IMR-90 (cell line): Measurements from ENCODE around the gene RASGRF2. TPM values are rescaled to one million over a fixed set of nuclear protein-coding genes. Genes with fewer than 3 reads are reported as not detected.

ENCODE experiments used
- ATAC-seq: fragments of 200-7000 bp; cut with Tn5 transposase; 2 replicates; pipeline ENCODE4 v1.9.1; 2020; ENCODE audit warnings: low read depth, mild to moderate bottlenecking, moderate library complexity
- BruUV-seq: library from RNA; stranded (reverse); fragments of 400-500 nt; replicated peaks from 2 replicates; lab custom pipeline; 2021; lab: Mats Ljungman, UMichigan
- CTCF ChIA-PET: fragments of 300-600 bp; formaldehyde crosslinking; extraction: SDS; loops from one replicate; lab custom pipeline; 2021; ENCODE audit warnings: antibody characterized with exemption; lab: Yijun Ruan, JAX
- POLR2A ChIA-PET: fragments of 300-600 bp; sonication (Branson Sonifier 250); formaldehyde crosslinking; loops from one replicate; lab custom pipeline; 2022; ENCODE audit warnings: antibody characterized with exemption; ENCODE audit not compliant: unreplicated experiment; lab: Charles Lee
- DNase-seq: peaks from one replicate; pipeline ENCODE4 v3.0.0; 2013
- H2AFZ ChIP-seq: replicated peaks from 2 replicates; pipeline ENCODE3; 2013; ENCODE audit warnings: low read length, mild to moderate bottlenecking; ENCODE audit not compliant: poor library complexity
- H2AK5ac ChIP-seq: 2 replicates; pipeline ENCODE4 v1.6.1; 2013; ENCODE audit warnings: low read depth, low read length, inconsistent platforms
- H2AK9ac ChIP-seq: replicated peaks from 2 replicates; pipeline ENCODE3; 2013; ENCODE audit warnings: mild to moderate bottlenecking, low read depth, low read length, moderate library complexity; ENCODE audit not compliant: poor library complexity
- H2BK120ac ChIP-seq: 2 replicates; pipeline ENCODE4 v1.6.1; 2013; ENCODE audit warnings: low read depth, low read length, inconsistent platforms
- H2BK15ac ChIP-seq: 3 replicates; pipeline ENCODE4 v1.6.1; 2013; ENCODE audit warnings: low read depth, low read length, inconsistent platforms
- H2BK20ac ChIP-seq: 2 replicates; pipeline ENCODE4 v1.6.1; 2013; ENCODE audit warnings: low read depth, mild to moderate bottlenecking, inconsistent platforms, low read length, moderate library complexity
- H2BK5ac ChIP-seq: 2 replicates; pipeline ENCODE4 v1.6.1; 2013; ENCODE audit warnings: mild to moderate bottlenecking, low read depth, low read length, inconsistent platforms; ENCODE audit not compliant: poor library complexity, severe bottlenecking
- H3K14ac ChIP-seq: replicated peaks from 2 replicates; pipeline ENCODE4 v1.6.1; 2013; ENCODE audit warnings: low read depth, low read length, inconsistent platforms
- H3K18ac ChIP-seq: 2 replicates; pipeline ENCODE4 v1.6.1; 2013; ENCODE audit warnings: low read depth, low read length, control low read depth
- H3K23ac ChIP-seq: 2 replicates; pipeline ENCODE4 v1.6.1; 2013; ENCODE audit warnings: low read depth, low read length, inconsistent platforms
- H3K27ac ChIP-seq: 2 replicates; pipeline ENCODE4 v1.5.1; 2013; ENCODE audit warnings: mild to moderate bottlenecking, control low read depth, low read length; ENCODE audit not compliant: insufficient read depth
- H3K27me3 ChIP-seq: 2 replicates; pipeline ENCODE4 v1.6.1; 2013; ENCODE audit warnings: low read length; ENCODE audit not compliant: control insufficient read depth, insufficient read depth
- H3K36me3 ChIP-seq: 2 replicates; pipeline ENCODE4 v1.6.1; 2013; ENCODE audit warnings: low read length, mixed read lengths; ENCODE audit not compliant: control insufficient read depth, insufficient read depth
- H3K4ac ChIP-seq: 2 replicates; pipeline ENCODE4 v1.6.1; 2013; ENCODE audit warnings: low read depth, low read length, inconsistent platforms
- H3K4me1 ChIP-seq: 2 replicates; pipeline ENCODE4 v1.6.1; 2013; ENCODE audit warnings: low read length, mixed read lengths; ENCODE audit not compliant: control insufficient read depth, insufficient read depth
- H3K4me2 ChIP-seq: 2 replicates; pipeline ENCODE4 v1.6.1; 2013; ENCODE audit warnings: low read depth, mild to moderate bottlenecking, control low read depth, low read length, moderate library complexity
- H3K4me3 ChIP-seq: 2 replicates; pipeline ENCODE4 v1.5.1; 2013; ENCODE audit warnings: low read depth, mild to moderate bottlenecking, control low read depth, low read length, moderate library complexity; ENCODE audit not compliant: insufficient read depth
- H3K56ac ChIP-seq: 2 replicates; pipeline ENCODE4 v1.6.1; 2013; ENCODE audit warnings: low read length, inconsistent platforms; ENCODE audit not compliant: insufficient read depth; ENCODE audit errors: extremely low read depth
- H3K79me1 ChIP-seq, 2 experiments: 2 replicates each; pipeline ENCODE4 v1.6.1; 2013; ENCODE audit warnings: low read length in 2 of 2, inconsistent platforms in 1 of 2, low read depth in 1 of 2
- H3K9ac ChIP-seq: 2 replicates; pipeline ENCODE4 v1.6.1; 2013; ENCODE audit warnings: low read depth, low read length, control low read depth
- H3K9me1 ChIP-seq: 2 replicates; pipeline ENCODE4 v1.6.1; 2013; ENCODE audit warnings: low read length, inconsistent platforms; ENCODE audit not compliant: insufficient read depth
- H3K9me3 ChIP-seq: 2 replicates; pipeline ENCODE4 v1.6.1; 2013; ENCODE audit warnings: low read length; ENCODE audit not compliant: control insufficient read depth, insufficient read depth
- H4K20me1 ChIP-seq: 2 replicates; pipeline ENCODE4 v1.6.1; 2013; ENCODE audit warnings: low read length, inconsistent platforms; ENCODE audit not compliant: insufficient read depth
- H4K5ac ChIP-seq: 2 replicates; pipeline ENCODE4 v1.6.1; 2013; ENCODE audit warnings: mild to moderate bottlenecking, low read depth, low read length, control low read depth
- H4K8ac ChIP-seq, 2 experiments: 2 replicates each; pipeline ENCODE4 v1.6.1; 2013; ENCODE audit warnings: low read depth in 2 of 2, low read length in 2 of 2, control low read depth in 1 of 2, inconsistent platforms in 1 of 2
- H4K91ac ChIP-seq: 2 replicates; pipeline ENCODE4 v1.6.1; 2013; ENCODE audit warnings: low read depth, low read length, inconsistent platforms; ENCODE audit not compliant: insufficient read depth
- BHLHE40 ChIP-seq: fragments of 150-350 bp; IDR thresholded peaks from 2 replicates; pipeline ENCODE4 v1.6.1; 2016; ENCODE audit warnings: mild to moderate bottlenecking, low read depth, low read length
- CEBPB ChIP-seq: IDR thresholded peaks from 2 replicates; pipeline ENCODE4 v1.6.1; 2012; ENCODE audit warnings: low read depth, low read length, improper control_type of control experiment
- CHD1 ChIP-seq: IDR thresholded peaks from 2 replicates; pipeline ENCODE4 v1.6.1; 2012; ENCODE audit warnings: low read depth, low read length, improper control_type of control experiment
- MAFK ChIP-seq: IDR thresholded peaks from 2 replicates; pipeline ENCODE4 v1.6.1; 2012; ENCODE audit warnings: low read depth, low read length, improper control_type of control experiment
- MXI1 ChIP-seq: IDR thresholded peaks from 2 replicates; pipeline ENCODE4 v1.6.1; 2012; ENCODE audit warnings: low read depth, mild to moderate bottlenecking, low read length, moderate library complexity, borderline replicate concordance
- NFE2L2 ChIP-seq: fragments of 150-350 bp; IDR thresholded peaks from 2 replicates; pipeline ENCODE4 v1.6.1; 2016; ENCODE audit warnings: low read depth, mild to moderate bottlenecking, low read length
- POLR2A ChIP-seq: IDR thresholded peaks from 2 replicates; pipeline ENCODE4 v1.6.1; 2012; ENCODE audit warnings: mild to moderate bottlenecking, low read depth, low read length
- RCOR1 ChIP-seq: IDR thresholded peaks from 2 replicates; pipeline ENCODE4 v1.6.1; 2012; ENCODE audit warnings: mild to moderate bottlenecking, low read length, improper control_type of control experiment; ENCODE audit not compliant: insufficient replicate concordance
- SMC3 ChIP-seq: fragments of 150-350 bp; IDR thresholded peaks from 2 replicates; pipeline ENCODE4 v1.6.1; 2016; ENCODE audit warnings: low read depth, mild to moderate bottlenecking, antibody characterized with exemption, low read length, moderate library complexity
- WGBS, 2 experiments: methylation state at CpG; one replicate each; pipeline versions ENCODE4 v1.1.5 to v1.1.7; 2013; ENCODE audit warnings: missing lambda C conversion rate in 2 of 2; ENCODE audit not compliant: insufficient read length in 1 of 2; ENCODE audit errors: extremely low coverage in 2 of 2; 5-methylcytosine and 5-hydroxymethylcytosine counted together
- dilution Hi-C: fragments of 300-500 bp; cut with HindIII; formaldehyde crosslinking; loops from one replicate; pipeline ENCODE4 v1.14.3; 2018; ENCODE audit warnings: low sequenced_read_pairs; ENCODE audit not compliant: unreplicated experiment
- in situ Hi-C: fragments of 300-500 bp; cut with MboI; formaldehyde crosslinking; loops from 3 replicates; pipeline ENCODE4 v1.14.3; 2019; ENCODE audit warnings: low sequenced_read_pairs, inconsistent platforms, mixed read lengths
- intact Hi-C: fragments of 100-400 bp; cut with micrococcal nuclease; formaldehyde crosslinking; loops from 2 replicates; pipeline ENCODE4 v1.10.0; 2022
- polyA plus RNA-seq, 3 experiments: library from polyadenylated mRNA; depleted of rRNA; stranded (reverse); fragments of >200 nt; gene quantifications; 2 replicates each; pipeline ENCODE4 v1.2.3, GENCODE V29; 2012; ENCODE audit warnings: low replicate concordance in 1 of 3
- total RNA-seq: library from RNA; depleted of rRNA; stranded (reverse); fragments of >200 nt; gene quantifications from 2 replicates; pipeline ENCODE4 v1.2.3, GENCODE V29; 2012
- TF ChIP-seq, protein P1 (sequence below): fragments of 150-350 bp; IDR thresholded peaks from 2 replicates; pipeline ENCODE4 v1.6.1; 2017; ENCODE audit warnings: mild to moderate bottlenecking, antibody characterized with exemption, low read length, low read depth
- TF ChIP-seq, protein P2 (sequence below): conservative IDR thresholded peaks from 2 replicates; pipeline ENCODE4 v1.5.1; 2012; ENCODE audit warnings: mild to moderate bottlenecking, low read depth, low read length, improper control_type of control experiment

Gene RASGRF2
- total and polyA plus RNA-seq, 2 of the 4 experiments (the other 2 are of a cell fraction), result 2.9 to 5.0 TPM

DNA sequence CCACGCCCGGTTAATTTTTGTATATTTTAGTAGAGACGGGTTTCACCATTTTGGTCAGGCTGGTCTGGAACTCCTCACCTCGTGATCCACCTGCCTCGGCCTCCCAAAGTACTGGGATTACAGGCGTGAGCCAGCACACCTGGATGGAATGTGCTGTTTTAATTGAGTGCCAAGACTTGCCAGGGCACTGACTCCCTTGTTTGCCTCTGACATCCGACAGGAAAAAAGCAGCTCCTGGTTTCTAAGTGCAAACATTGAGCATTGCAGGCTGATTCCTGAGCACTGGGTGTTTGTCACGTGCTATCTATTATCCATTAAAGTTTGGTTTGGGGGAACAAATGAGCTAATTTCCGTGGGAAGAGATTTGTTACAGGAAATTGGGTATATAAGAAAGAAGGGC is 202.3 kb downstream of the RASGRF2 start:
- no peaks in the 10 kb centered on the region for H3K27me3 ChIP-seq
- H3K4me1 ChIP-seq, result no peaks in the 10 kb centered on the region; the same call in 1 of the 2 replicates
- dilution Hi-C loops (no loop called here), in situ Hi-C loops (no loop called here), intact Hi-C loops (no loop called here)
- ChIA-PET POLR2A (no interaction called here), CTCF (no interaction called here)
- H3K18ac ChIP-seq, result no peak overlapping the region
- H3K9me3 ChIP-seq, result no peaks in the 10 kb centered on the region
- no peak overlapping the region for H3K4me2 ChIP-seq
- H3K36me3 ChIP-seq, result 0 out of 2 replicates have a peak, but pooled peaks cover 1% of the 10 kb centered on the region
- H2AK5ac ChIP-seq, result no peak overlapping the region
- DNase-seq, result no peak
- H3K27ac ChIP-seq, result no peak overlapping the region
- no peak overlapping the region for H3K4me3 ChIP-seq
- no peak overlapping the region for H4K5ac ChIP-seq
- no peak overlapping the region for H2AFZ ChIP-seq
- peaks cover 0 to 4% of the 10 kb centered on the region in 2 experiments; a peak in 3 of 4 replicates for H3K79me1 ChIP-seq
- no peak overlapping the region for H2AK9ac ChIP-seq
- ATAC-seq, result no peak
- H3K14ac ChIP-seq, result no peak overlapping the region
- no peak overlapping the region for H2BK120ac ChIP-seq
- H2BK20ac ChIP-seq, result no peak overlapping the region
- no peak overlapping the region for H4K91ac ChIP-seq
- no peak overlapping the region for H2BK5ac ChIP-seq
- no peak overlapping the region for H2BK15ac ChIP-seq
- H3K9me1 ChIP-seq, result no peaks in the 10 kb centered on the region; the same call in 1 of the 2 replicates
- no peak overlapping the region for H4K8ac ChIP-seq
- BruUV-seq, result no TSS peak
- WGBS, 2 experiments, result 80% methylated on average over 1 of the region's 9 CpGs; no CpG with 5 or more reads in 1 of the 2 experiments
- H3K23ac ChIP-seq, result no peak overlapping the region
- H3K4ac ChIP-seq, result no peak overlapping the region
- TF ChIP-seq MXI1 (no peak), RCOR1 (no peak), SMC3 (no peak), BHLHE40 (no peak), CEBPB (no peak), CHD1 (no peak), POLR2A (no peak), NFE2L2 (no peak), MAFK (no peak)
- TF ChIP-seq, protein P1, sequence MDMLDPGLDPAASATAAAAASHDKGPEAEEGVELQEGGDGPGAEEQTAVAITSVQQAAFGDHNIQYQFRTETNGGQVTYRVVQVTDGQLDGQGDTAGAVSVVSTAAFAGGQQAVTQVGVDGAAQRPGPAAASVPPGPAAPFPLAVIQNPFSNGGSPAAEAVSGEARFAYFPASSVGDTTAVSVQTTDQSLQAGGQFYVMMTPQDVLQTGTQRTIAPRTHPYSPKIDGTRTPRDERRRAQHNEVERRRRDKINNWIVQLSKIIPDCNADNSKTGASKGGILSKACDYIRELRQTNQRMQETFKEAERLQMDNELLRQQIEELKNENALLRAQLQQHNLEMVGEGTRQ, result no peak
- TF ChIP-seq, protein P2, sequence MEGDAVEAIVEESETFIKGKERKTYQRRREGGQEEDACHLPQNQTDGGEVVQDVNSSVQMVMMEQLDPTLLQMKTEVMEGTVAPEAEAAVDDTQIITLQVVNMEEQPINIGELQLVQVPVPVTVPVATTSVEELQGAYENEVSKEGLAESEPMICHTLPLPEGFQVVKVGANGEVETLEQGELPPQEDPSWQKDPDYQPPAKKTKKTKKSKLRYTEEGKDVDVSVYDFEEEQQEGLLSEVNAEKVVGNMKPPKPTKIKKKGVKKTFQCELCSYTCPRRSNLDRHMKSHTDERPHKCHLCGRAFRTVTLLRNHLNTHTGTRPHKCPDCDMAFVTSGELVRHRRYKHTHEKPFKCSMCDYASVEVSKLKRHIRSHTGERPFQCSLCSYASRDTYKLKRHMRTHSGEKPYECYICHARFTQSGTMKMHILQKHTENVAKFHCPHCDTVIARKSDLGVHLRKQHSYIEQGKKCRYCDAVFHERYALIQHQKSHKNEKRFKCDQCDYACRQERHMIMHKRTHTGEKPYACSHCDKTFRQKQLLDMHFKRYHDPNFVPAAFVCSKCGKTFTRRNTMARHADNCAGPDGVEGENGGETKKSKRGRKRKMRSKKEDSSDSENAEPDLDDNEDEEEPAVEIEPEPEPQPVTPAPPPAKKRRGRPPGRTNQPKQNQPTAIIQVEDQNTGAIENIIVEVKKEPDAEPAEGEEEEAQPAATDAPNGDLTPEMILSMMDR, result no peak
- H4K20me1 ChIP-seq, result no peaks in the 10 kb centered on the region
- no peak overlapping the region for H3K56ac ChIP-seq
- no peak overlapping the region for H3K9ac ChIP-seq
